HepG2 (cell line): ENCODE measurements around the gene KCNN2. TPM values are rescaled to one million over a fixed set of nuclear protein-coding genes. Genes with fewer than 3 reads are reported as not detected.

Experiments
- ATAC-seq: fragments of 200-7000 bp; cut with Tn5 transposase; 3 replicates; pipeline ENCODE4 v1.9.1; 2020; ENCODE audit warnings: mild to moderate bottlenecking, moderate library complexity
- BruUV-seq: library from RNA; stranded (reverse); fragments of 400-500 nt; replicated peaks from 2 replicates; lab custom pipeline; 2021; lab: Mats Ljungman, UMichigan
- CTCF ChIA-PET: fragments of 300-600 bp; formaldehyde crosslinking; extraction: SDS; loops from one replicate; lab custom pipeline; 2021; ENCODE audit warnings: low total read pairs, inconsistent platforms, low intra/inter-chr PET ratio; lab: Yijun Ruan, JAX
- POLR2A ChIA-PET: fragments of 350-600 bp; sonication (Branson Sonifier 250); formaldehyde crosslinking; loops from one replicate; lab custom pipeline; 2020; ENCODE audit warnings: antibody characterized with exemption, inconsistent platforms; lab: Yijun Ruan, JAX
- DNase-seq: peaks from one replicate; pipeline ENCODE4 v3.0.0-alpha.2; 2015; ENCODE audit warnings: low spot score
- FAIRE-seq: peaks from 3 replicates; lab custom pipeline; 2011; peaks lifted over from hg19 to GRCh38; lab: Jason Lieb, UNC
- H2AFZ ChIP-seq: one replicate; pipeline ENCODE4 v1.6.1; 2011; ENCODE audit warnings: low read length, inconsistent platforms
- H3K27ac ChIP-seq: fragments of 300-600 bp; 3 replicates; pipeline ENCODE4 v1.8.0; 2011; ENCODE audit warnings: mixed run types, mild to moderate bottlenecking, mixed read lengths, low read length, inconsistent platforms; ENCODE audit not compliant: insufficient read depth; ENCODE audit errors: extremely low read length
- H3K27me3 ChIP-seq, 2 experiments: fragments of 200-600 bp in 1 of 2; 2 replicates in 1 of 2; 3 replicates in 1 of 2; pipeline versions ENCODE4 v1.6.0 to v1.8.0; 2011; ENCODE audit warnings: low read length in 2 of 2, mild to moderate bottlenecking in 2 of 2, moderate library complexity in 2 of 2, inconsistent platforms in 1 of 2; ENCODE audit not compliant: insufficient read depth in 2 of 2, control insufficient read depth in 1 of 2
- H3K36me3 ChIP-seq, 2 experiments: fragments of 200-600 bp in 1 of 2; replicated peaks in 1 of 2; 2 replicates in 1 of 2; 3 replicates in 1 of 2; pipeline versions ENCODE4 v1.5.1 to v1.8.0; 2011; ENCODE audit warnings: low read length in 2 of 2, inconsistent platforms in 1 of 2; ENCODE audit not compliant: insufficient read depth in 2 of 2, control insufficient read depth in 1 of 2
- H3K4me1 ChIP-seq: 2 replicates; pipeline ENCODE4 v1.5.1; 2012; ENCODE audit warnings: low read length, inconsistent platforms; ENCODE audit not compliant: insufficient read depth
- H3K4me2 ChIP-seq: 2 replicates; pipeline ENCODE4 v1.6.0; 2011; ENCODE audit warnings: low read depth, low read length, inconsistent platforms
- H3K4me3 ChIP-seq, 3 experiments: fragments of 200-600 bp in 1 of 3; sonication (generic), shearing (Covaris generic) in 1 of 3; replicated peaks in 1 of 3; 2 replicates each; pipeline ENCODE4 v1.5.1; 2011 to 2016; ENCODE audit warnings: low read length in 3 of 3, inconsistent platforms in 2 of 3, low read depth in 2 of 3, mild to moderate bottlenecking in 2 of 3, control low read depth in 1 of 3, mixed read lengths in 1 of 3; ENCODE audit not compliant: insufficient read depth in 1 of 3
- H3K79me2 ChIP-seq: one replicate; pipeline ENCODE4 v1.6.1; 2011; ENCODE audit warnings: low read length, inconsistent platforms; ENCODE audit not compliant: insufficient read depth
- H3K9ac ChIP-seq: 2 replicates; pipeline ENCODE4 v1.6.0; 2011; ENCODE audit warnings: mild to moderate bottlenecking, low read depth, low read length, inconsistent platforms; ENCODE audit not compliant: insufficient read depth
- H3K9me3 ChIP-seq: 2 replicates; pipeline ENCODE4 v1.5.1; 2012; ENCODE audit warnings: mild to moderate bottlenecking, low read length
- H4K20me1 ChIP-seq: 2 replicates; pipeline ENCODE4 v1.6.0; 2011; ENCODE audit warnings: inconsistent platforms, mild to moderate bottlenecking, low read length, moderate library complexity; ENCODE audit not compliant: insufficient read depth
- ARID2 ChIP-seq: sonication (generic); formaldehyde crosslinking; IDR thresholded peaks from 2 replicates; pipeline ENCODE4 v1.8.1; 2022; ENCODE audit warnings: mild to moderate bottlenecking, missing genetic modification reagents, borderline replicate concordance
- EEA1 ChIP-seq: sonication (generic); formaldehyde crosslinking; IDR thresholded peaks from 2 replicates; pipeline ENCODE4 v1.5.1; 2020; ENCODE audit warnings: mild to moderate bottlenecking, missing genetic modification reagents, borderline replicate concordance
- FUBP1 ChIP-seq: sonication (generic); formaldehyde crosslinking; IDR thresholded peaks from 2 replicates; pipeline ENCODE4 v1.5.1; 2020; ENCODE audit warnings: missing genetic modification reagents, mild to moderate bottlenecking, borderline replicate concordance
- HES4 ChIP-seq: sonication (generic); formaldehyde crosslinking; IDR thresholded peaks from 2 replicates; pipeline ENCODE4 v1.9.0; 2021; ENCODE audit warnings: mild to moderate bottlenecking, missing genetic modification reagents, borderline replicate concordance
- NFIC ChIP-seq: IDR thresholded peaks from 2 replicates; pipeline ENCODE4 v1.6.1; 2012; ENCODE audit warnings: mild to moderate bottlenecking, low read length, inconsistent platforms
- RFX3 ChIP-seq: IDR thresholded peaks from 2 replicates; pipeline ENCODE4 v1.6.1; 2016; ENCODE audit warnings: missing biosample characterization, missing genetic modification reagents
- TBL1XR1 ChIP-seq: fragments of 150-350 bp; IDR thresholded peaks from 2 replicates; pipeline ENCODE4 v1.6.1; 2014; ENCODE audit warnings: borderline replicate concordance, low read length; ENCODE audit not compliant: partially characterized antibody
- ZBTB34 ChIP-seq: sonication (generic); formaldehyde crosslinking; IDR thresholded peaks from 2 replicates; pipeline ENCODE4 v1.8.0; 2022; ENCODE audit warnings: mild to moderate bottlenecking, missing genetic modification reagents
- ZC3H4 ChIP-seq: sonication (generic); formaldehyde crosslinking; IDR thresholded peaks from 2 replicates; pipeline ENCODE4 v1.4.0; 2020; ENCODE audit warnings: missing genetic modification reagents, borderline replicate concordance
- ZNF143 ChIP-seq: sonication (generic); formaldehyde crosslinking; IDR thresholded peaks from 2 replicates; pipeline ENCODE4 v1.4.0; 2020; ENCODE audit warnings: missing genetic modification reagents
- ZNF350 ChIP-seq: sonication (generic); formaldehyde crosslinking; IDR thresholded peaks from 2 replicates; pipeline ENCODE4 v1.4.0; 2020; ENCODE audit warnings: mild to moderate bottlenecking, low read depth, missing genetic modification reagents, borderline replicate concordance
- ZNF576 ChIP-seq: sonication (generic); formaldehyde crosslinking; IDR thresholded peaks from 2 replicates; pipeline ENCODE4 v1.4.0; 2020; ENCODE audit warnings: mild to moderate bottlenecking, missing genetic modification reagents
- ZNF597 ChIP-seq: sonication (generic); formaldehyde crosslinking; IDR thresholded peaks from 2 replicates; pipeline ENCODE4 v1.5.0; 2020; ENCODE audit warnings: missing genetic modification reagents
- ZNF644 ChIP-seq: IDR thresholded peaks from 2 replicates; pipeline ENCODE4 v1.6.1; 2016; ENCODE audit warnings: low read depth
- WGBS: methylation state at CpG from one replicate; pipeline ENCODE4 v1.1.6; 2017; ENCODE audit warnings: low lambda C conversion rate; 5-methylcytosine and 5-hydroxymethylcytosine counted together
- in situ Hi-C: cut with HindIII; loops from 2 replicates; pipeline ENCODE4 v1.10.0; 2017; ENCODE audit warnings: low pct_unique_long_range_greater_than_20kb; ENCODE audit not compliant: extremely low pct_ligation_motif_present
- intact Hi-C: fragments of 100-400 bp; cut with micrococcal nuclease; formaldehyde crosslinking; loops from one replicate; pipeline ENCODE4 v1.10.0; 2022; ENCODE audit not compliant: unreplicated experiment
- polyA plus RNA-seq, 8 experiments: library from polyadenylated mRNA; depleted of rRNA in 3 of 8; stranded (reverse) in 7 of 8; unstranded in 1 of 8; fragments of >200 nt; fragmentation: Illumina TruSeq in 4 of 8; extraction: Trizol in 4 of 8; gene quantifications; 2 replicates each; pipeline versions ENCODE4 v1.2.1 to v1.2.3, GENCODE V29; 2011 to 2016; ENCODE audit warnings: low read depth in 4 of 8, missing spikeins in 1 of 8, mixed read lengths in 1 of 8; ENCODE audit not compliant: insufficient read depth in 1 of 8
- total RNA-seq, 5 experiments: library from RNA; depleted of rRNA; stranded (reverse); fragments of >200 nt; fragmentation: Illumina TruSeq; extraction: Trizol; gene quantifications; 2 replicates each; pipeline ENCODE4 v1.2.3, GENCODE V29; 2016; ENCODE audit warnings: low read depth in 1 of 5

Gene KCNN2
- total and polyA plus RNA-seq, 2 of the 13 experiments (the other 11 are each of a cell fraction or from before 2014, with no cell fraction given) = not detected

GRCh38 chr5:114377946-114378345, 16.1 kb downstream of the KCNN2 start:
- H3K4me3 ChIP-seq = no peak overlapping the region
- H3K27me3 ChIP-seq = no peaks in the 10 kb centered on the region
- H3K36me3 ChIP-seq = no peaks in the 10 kb centered on the region
- no peak for DNase-seq
- no peak for FAIRE-seq
- no peaks in the 10 kb centered on the region for H3K79me2 ChIP-seq
- no peak overlapping the region for H3K27ac ChIP-seq
- in situ Hi-C loops = no loop called here
- no peak for ATAC-seq
- TF ChIP-seq NFIC (no peak), FUBP1 (no peak), ARID2 (no peak), EEA1 (no peak), ZC3H4 (no peak), ZNF576 (CRISPR knock-in tag) (no peak), ZBTB34 (CRISPR knock-in tag) (no peak), ZNF597 (CRISPR knock-in tag) (no peak), TBL1XR1 (no peak), ZNF644 (CRISPR knock-in tag) (no peak), HES4 (CRISPR knock-in tag) (no peak), RFX3 (CRISPR knock-in tag) (no peak), ZNF350 (CRISPR knock-in tag) (no peak), ZNF143 (no peak)
- WGBS = 7% methylated on average over 6 of the region's 6 CpGs
- no TSS peak for BruUV-seq
- CTCF ChIA-PET = no interaction called here
- H3K9me3 ChIP-seq = no peaks in the 10 kb centered on the region
- intact Hi-C loops = no loop called here
- no peak overlapping the region for H3K9ac ChIP-seq
- H3K4me2 ChIP-seq = no peak overlapping the region
- POLR2A ChIA-PET = no interaction called here
- no peak overlapping the region for H2AFZ ChIP-seq
- no peaks in the 10 kb centered on the region for H4K20me1 ChIP-seq
- H3K4me1 ChIP-seq = no peaks in the 10 kb centered on the region
